Natural killer cell (primary cell): ENCODE data around the gene TESK1. TPM values are rescaled to one million over a fixed set of nuclear protein-coding genes. Genes with fewer than 3 reads are reported as not detected.
"Not testable (repeated sequence)": the region's sequence is repeated elsewhere in the genome, so short reads cannot be mapped to it uniquely, and the experiment has no call there.

Experiments used
- ATAC-seq, 3 donors: fragments of 150-1000 bp in 2 of 3; fragments of 200-7000 bp in 1 of 3; cut with Tn5 transposase; 1 replicate in 1 of 3; 2 replicates in 2 of 3; pipeline ENCODE4 v1.10.0; 2021; ENCODE audit warnings: mild to moderate bottlenecking in 2 of 3, moderate library complexity in 2 of 3
- DNase-seq, 2 donors: peaks; one replicate each; pipeline versions ENCODE4 v3.0.0 to v3.0.0-alpha.2; 2013 to 2021; ENCODE audit warnings: mixed read lengths in 1 of 2
- H3K27ac ChIP-seq: one replicate; pipeline ENCODE4 v1.5.1; 2013; ENCODE audit warnings: mild to moderate bottlenecking, low read length
- H3K27me3 ChIP-seq: one replicate; pipeline ENCODE4 v1.6.1; 2013; ENCODE audit warnings: low read length; ENCODE audit not compliant: control insufficient read depth, insufficient read depth
- H3K36me3 ChIP-seq: one replicate; pipeline ENCODE4 v1.6.1; 2013; ENCODE audit warnings: low read length; ENCODE audit not compliant: control insufficient read depth, insufficient read depth
- H3K4me1 ChIP-seq: one replicate; pipeline ENCODE4 v1.6.1; 2013; ENCODE audit warnings: low read length; ENCODE audit not compliant: control insufficient read depth, insufficient read depth
- H3K4me3 ChIP-seq: one replicate; pipeline ENCODE4 v1.5.1; 2013; ENCODE audit warnings: low read length
- H3K9me3 ChIP-seq: one replicate; pipeline ENCODE4 v1.6.1; 2013; ENCODE audit warnings: low read length; ENCODE audit not compliant: control insufficient read depth, insufficient read depth
- H3K27ac Mint-ChIP-seq, 2 donors: one replicate each; pipeline ENCODE4 v1.8.0; 2022; ENCODE audit warnings: mild to moderate bottlenecking in 2 of 2, mixed read lengths in 2 of 2, moderate library complexity in 1 of 2
- H3K27me3 Mint-ChIP-seq, 2 donors: one replicate each; pipeline ENCODE4 v1.8.0; 2022; ENCODE audit warnings: low read depth in 2 of 2, mixed read lengths in 2 of 2
- H3K36me3 Mint-ChIP-seq: one replicate; pipeline ENCODE4 v1.8.0; 2022; ENCODE audit warnings: mixed read lengths
- H3K4me1 Mint-ChIP-seq, 2 donors: one replicate each; pipeline ENCODE4 v1.8.0; 2022; ENCODE audit warnings: mixed read lengths in 2 of 2
- H3K4me3 Mint-ChIP-seq: one replicate; pipeline ENCODE4 v1.8.0; 2022; ENCODE audit warnings: mild to moderate bottlenecking, moderate library complexity, mixed read lengths
- H3K9me3 Mint-ChIP-seq, 2 donors: one replicate each; pipeline ENCODE4 v1.8.0; 2022; ENCODE audit warnings: mixed read lengths in 2 of 2
- CTCF ChIP-seq: fragments of 200-600 bp; IDR thresholded peaks from one replicate; pipeline ENCODE4 v1.8.0; 2022; ENCODE audit warnings: antibody characterized with exemption
- WGBS: methylation state at CpG from one replicate; pipeline ENCODE4 v1.1.7; 2013; ENCODE audit warnings: missing lambda C conversion rate; ENCODE audit not compliant: insufficient coverage; 5-methylcytosine and 5-hydroxymethylcytosine counted together
- intact Hi-C: fragments of 100-400 bp; cut with micrococcal nuclease; formaldehyde crosslinking; loops from one replicate; pipeline ENCODE4 v1.14.2; 2022
- total RNA-seq, 4 donors: library from RNA; stranded (reverse); fragments of 120-200 nt in 1 of 4; gene quantifications; one replicate each; pipeline versions ENCODE4 v1.2.3 to v1.2.4, GENCODE V29; 2013 to 2022

The TESK1 gene
- total RNA-seq, 3 donors from 2014 or later (not counting 1 experiment from before 2014, with no cell fraction given) = 40.7 to 72.5 (median 47.5) TPM

GRCh38 chr9:35609820-35610163 is 4.7 kb downstream of the TESK1 start:
- Mint-ChIP-seq H3K36me3 (peaks cover 8% of the 10 kb centered on the region), H3K9me3 (no peaks in the 10 kb centered on the region), H3K4me1 (peaks cover 23 to 33% of the 10 kb centered on the region in 2 donors), H3K27me3 (no peaks in the 10 kb centered on the region), H3K27ac (no peak overlapping the region), H3K4me3 (no peak overlapping the region)
- intact Hi-C loops = no loop called here
- 97% methylated on average over 13 of the region's 13 CpGs for WGBS
- ATAC-seq = no peak
- no peak for DNase-seq
- no peaks in the 10 kb centered on the region for H3K9me3 ChIP-seq
- H3K36me3 ChIP-seq = peaks cover 39% of the 10 kb centered on the region
- H3K4me1 ChIP-seq = peaks cover 21% of the 10 kb centered on the region
- no peak overlapping the region for H3K4me3 ChIP-seq
- TF ChIP-seq CTCF = no peak
- no peaks in the 10 kb centered on the region for H3K27me3 ChIP-seq
- H3K27ac ChIP-seq = no peak overlapping the region

- Mint-ChIP-seq H3K4me3 (no peak overlapping the region), H3K36me3 (peaks cover 8% of the 10 kb centered on the region), H3K4me1 (peaks cover 32 to 34% of the 10 kb centered on the region in 2 donors)
Measured at GRCh38 chr9:35611230-35611797, 6.3 kb downstream of the TESK1 start.

GRCh38 chr9:35612066-35612465 is 7.0 kb downstream of the TESK1 start:
- H3K9me3 ChIP-seq, intact Hi-C loops: not testable (repeated sequence)
- H3K36me3 ChIP-seq = peaks cover 34% of the 10 kb centered on the region

More at GRCh38 chr9:35611230-35611797, 6.3 kb downstream of the TESK1 start:
- Histone ChIP-seq H3K27ac (no peak overlapping the region), H3K9me3 (no peaks in the 10 kb centered on the region), H3K4me3 (no peak overlapping the region), H3K36me3 (peaks cover 39% of the 10 kb centered on the region), H3K4me1 (peaks cover 19% of the 10 kb centered on the region), H3K27me3 (no peaks in the 10 kb centered on the region)
- H3K9me3 Mint-ChIP-seq = no peaks in the 10 kb centered on the region
- ATAC-seq (peak; percentile 73 to 99 (median 88)), DNase-seq (peak; percentile 39 to 80)
- WGBS = 26% methylated on average over 8 of the region's 8 CpGs
- H3K27ac Mint-ChIP-seq = peak overlapping the region; percentile 65 to 80
- intact Hi-C loops = no loop called here
- TF ChIP-seq CTCF = peak; percentile 64
- no peaks in the 10 kb centered on the region for H3K27me3 Mint-ChIP-seq

GRCh38 chr9:35612843-35613242 is 7.8 kb downstream of the TESK1 start:
- WGBS = 96% methylated on average over 2 of the region's 2 CpGs
- H3K27me3 ChIP-seq = no peaks in the 10 kb centered on the region
- no peak for DNase-seq
- intact Hi-C loops = no loop called here
- TF ChIP-seq CTCF = no peak
- H3K4me3 ChIP-seq = no peak overlapping the region
- H3K4me1 ChIP-seq = peaks cover 21% of the 10 kb centered on the region
- ATAC-seq = no peak
- Mint-ChIP-seq H3K9me3 (no peaks in the 10 kb centered on the region), H3K4me1 (peaks cover 37 to 40% of the 10 kb centered on the region in 2 donors), H3K27ac (no peak overlapping the region), H3K27me3 (no peaks in the 10 kb centered on the region), H3K36me3 (peaks cover 8% of the 10 kb centered on the region), H3K4me3 (no peak overlapping the region)
- H3K27ac ChIP-seq = no peak overlapping the region
- H3K9me3 ChIP-seq = no peaks in the 10 kb centered on the region
- H3K36me3 ChIP-seq = peaks cover 27% of the 10 kb centered on the region

More at GRCh38 chr9:35612066-35612465, 7.0 kb downstream of the TESK1 start:
- not testable (repeated sequence) for H3K27ac ChIP-seq, H3K4me3 ChIP-seq, H3K27me3 Mint-ChIP-seq, ATAC-seq, H3K27me3 ChIP-seq, H3K9me3 Mint-ChIP-seq, H3K27ac Mint-ChIP-seq, DNase-seq, H3K36me3 Mint-ChIP-seq, H3K4me3 Mint-ChIP-seq
- H3K4me1 Mint-ChIP-seq = peaks cover 36% of the 10 kb centered on the region in 2 donors
- 97% methylated on average over 4 of the region's 4 CpGs for WGBS
- H3K4me1 ChIP-seq = peaks cover 18% of the 10 kb centered on the region
